ENCODE data around the gene IL17A.

DNA sequence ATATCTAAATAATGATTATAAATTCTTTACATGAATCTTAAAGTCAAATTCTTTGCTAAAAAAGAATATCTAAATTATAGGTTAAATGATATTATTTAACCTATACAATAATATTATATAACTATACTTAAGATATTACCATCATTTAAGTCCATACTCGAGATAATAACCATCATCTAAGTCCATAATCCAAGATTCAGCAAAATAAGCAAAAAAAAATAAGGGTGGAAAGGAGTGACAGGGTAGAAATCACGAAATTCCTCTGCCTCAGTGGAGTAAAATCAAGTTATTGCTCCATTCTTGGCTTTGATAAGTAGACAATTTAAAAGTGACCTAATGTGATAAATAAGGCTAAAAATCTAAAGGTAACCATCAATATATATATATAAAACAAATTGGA is 9.7 kb downstream of the IL17A start:
- TF ChIP-seq, protein P1, sequence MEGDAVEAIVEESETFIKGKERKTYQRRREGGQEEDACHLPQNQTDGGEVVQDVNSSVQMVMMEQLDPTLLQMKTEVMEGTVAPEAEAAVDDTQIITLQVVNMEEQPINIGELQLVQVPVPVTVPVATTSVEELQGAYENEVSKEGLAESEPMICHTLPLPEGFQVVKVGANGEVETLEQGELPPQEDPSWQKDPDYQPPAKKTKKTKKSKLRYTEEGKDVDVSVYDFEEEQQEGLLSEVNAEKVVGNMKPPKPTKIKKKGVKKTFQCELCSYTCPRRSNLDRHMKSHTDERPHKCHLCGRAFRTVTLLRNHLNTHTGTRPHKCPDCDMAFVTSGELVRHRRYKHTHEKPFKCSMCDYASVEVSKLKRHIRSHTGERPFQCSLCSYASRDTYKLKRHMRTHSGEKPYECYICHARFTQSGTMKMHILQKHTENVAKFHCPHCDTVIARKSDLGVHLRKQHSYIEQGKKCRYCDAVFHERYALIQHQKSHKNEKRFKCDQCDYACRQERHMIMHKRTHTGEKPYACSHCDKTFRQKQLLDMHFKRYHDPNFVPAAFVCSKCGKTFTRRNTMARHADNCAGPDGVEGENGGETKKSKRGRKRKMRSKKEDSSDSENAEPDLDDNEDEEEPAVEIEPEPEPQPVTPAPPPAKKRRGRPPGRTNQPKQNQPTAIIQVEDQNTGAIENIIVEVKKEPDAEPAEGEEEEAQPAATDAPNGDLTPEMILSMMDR (IDR thresholded peaks at IDR 0.05; ENCODE audit: low read length): no peak
- TF ChIP-seq EZH2 (optimal IDR thresholded peaks at IDR 0.05; ENCODE audit: low read depth, low read length): no peak

All from MM.1S (cell line).